IPS-18a (cell line): ENCODE results near the gene MAP4K4.

ENCODE experiments used
- H3K27ac ChIP-seq: one replicate; pipeline ENCODE4 v1.5.1; 2013; ENCODE audit warnings: low read length
- H3K27me3 ChIP-seq: one replicate; pipeline ENCODE4 v1.6.1; 2013; ENCODE audit warnings: mild to moderate bottlenecking, low read length; ENCODE audit not compliant: control insufficient read depth, insufficient read depth
- H3K36me3 ChIP-seq: one replicate; pipeline ENCODE4 v1.6.1; 2013; ENCODE audit warnings: low read depth, low read length; ENCODE audit not compliant: control insufficient read depth
- H3K4me1 ChIP-seq: one replicate; pipeline ENCODE4 v1.6.1; 2013; ENCODE audit warnings: low read depth, low read length; ENCODE audit not compliant: control insufficient read depth
- H3K4me3 ChIP-seq: one replicate; pipeline ENCODE4 v1.5.1; 2013; ENCODE audit warnings: low read length
- H3K9ac ChIP-seq: one replicate; pipeline ENCODE4 v1.6.1; 2013; ENCODE audit warnings: mild to moderate bottlenecking, low read length, moderate library complexity
- H3K9me3 ChIP-seq: one replicate; pipeline ENCODE4 v1.6.1; 2013; ENCODE audit warnings: low read depth, low read length; ENCODE audit not compliant: control insufficient read depth

The MAP4K4 gene

DNA sequence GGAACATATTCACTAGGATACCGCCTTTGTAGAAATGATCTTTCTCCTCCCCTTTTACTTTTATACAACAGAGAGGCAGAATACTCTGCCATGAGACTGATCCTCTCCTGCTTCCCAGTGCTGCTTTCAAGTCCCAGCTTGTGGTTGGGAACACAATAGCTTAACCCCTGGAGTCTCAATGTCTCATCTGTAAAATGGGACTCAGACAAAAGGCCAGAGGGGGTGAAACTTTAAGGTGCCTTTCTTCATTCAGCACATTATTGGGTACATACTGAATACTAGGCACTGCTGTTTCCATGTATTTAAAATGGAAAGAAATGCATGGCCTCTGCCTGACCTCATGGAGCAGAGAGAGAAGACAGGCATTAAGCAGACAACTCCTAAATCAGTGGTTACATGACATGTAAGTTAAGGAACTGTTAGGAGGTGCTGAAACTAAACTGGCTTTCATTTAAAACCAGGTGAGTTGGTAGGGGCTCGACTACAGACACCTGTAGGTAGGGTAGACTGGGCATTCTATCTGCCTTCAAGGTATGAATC, 53.8 kb downstream of the MAP4K4 start:
- no peaks in the 10 kb centered on the region for H3K9me3 ChIP-seq
- no peak overlapping the region for H3K9ac ChIP-seq
- no peaks in the 10 kb centered on the region for H3K36me3 ChIP-seq
- peaks cover 35% of the 10 kb centered on the region for H3K4me1 ChIP-seq
- no peak overlapping the region for H3K4me3 ChIP-seq
- no peaks in the 10 kb centered on the region for H3K27me3 ChIP-seq
- H3K27ac ChIP-seq = no peak overlapping the region

DNA sequence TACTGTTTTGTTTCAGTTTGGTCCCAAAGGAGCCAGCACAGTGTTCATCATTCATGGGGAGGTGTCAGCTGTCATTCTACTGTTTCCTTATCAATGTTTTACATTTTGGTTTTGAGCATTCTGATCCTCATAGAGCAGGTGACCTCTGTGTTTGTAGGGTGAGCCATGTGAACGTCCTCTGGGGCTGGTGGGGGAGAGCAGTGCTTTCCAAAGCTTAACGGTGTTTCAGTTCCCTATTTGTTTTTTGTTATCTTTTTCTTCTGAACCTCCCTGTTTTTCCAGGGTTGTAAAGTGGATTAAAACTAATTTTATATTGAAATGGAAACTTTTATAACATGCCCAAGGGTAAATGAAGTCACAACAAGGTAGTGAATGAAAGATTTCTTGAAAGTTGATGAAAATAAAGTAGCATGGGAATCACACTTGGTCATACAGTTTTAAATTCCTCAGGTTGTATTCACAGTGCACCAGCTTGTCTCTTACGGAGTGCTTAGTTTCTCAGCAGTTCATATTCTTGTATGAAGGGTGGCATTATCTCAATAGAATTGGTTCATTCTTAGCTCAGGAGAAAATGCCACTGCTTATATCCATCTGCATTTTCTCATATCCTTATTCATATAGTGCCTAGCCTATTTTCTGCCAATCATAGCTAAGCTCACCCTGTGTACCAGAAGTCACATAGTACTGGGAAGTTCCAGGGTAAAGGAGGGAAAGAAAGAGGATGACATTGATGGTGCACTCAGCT, 54.5 kb downstream of the MAP4K4 start:
- no peak overlapping the region for H3K4me3 ChIP-seq

DNA sequence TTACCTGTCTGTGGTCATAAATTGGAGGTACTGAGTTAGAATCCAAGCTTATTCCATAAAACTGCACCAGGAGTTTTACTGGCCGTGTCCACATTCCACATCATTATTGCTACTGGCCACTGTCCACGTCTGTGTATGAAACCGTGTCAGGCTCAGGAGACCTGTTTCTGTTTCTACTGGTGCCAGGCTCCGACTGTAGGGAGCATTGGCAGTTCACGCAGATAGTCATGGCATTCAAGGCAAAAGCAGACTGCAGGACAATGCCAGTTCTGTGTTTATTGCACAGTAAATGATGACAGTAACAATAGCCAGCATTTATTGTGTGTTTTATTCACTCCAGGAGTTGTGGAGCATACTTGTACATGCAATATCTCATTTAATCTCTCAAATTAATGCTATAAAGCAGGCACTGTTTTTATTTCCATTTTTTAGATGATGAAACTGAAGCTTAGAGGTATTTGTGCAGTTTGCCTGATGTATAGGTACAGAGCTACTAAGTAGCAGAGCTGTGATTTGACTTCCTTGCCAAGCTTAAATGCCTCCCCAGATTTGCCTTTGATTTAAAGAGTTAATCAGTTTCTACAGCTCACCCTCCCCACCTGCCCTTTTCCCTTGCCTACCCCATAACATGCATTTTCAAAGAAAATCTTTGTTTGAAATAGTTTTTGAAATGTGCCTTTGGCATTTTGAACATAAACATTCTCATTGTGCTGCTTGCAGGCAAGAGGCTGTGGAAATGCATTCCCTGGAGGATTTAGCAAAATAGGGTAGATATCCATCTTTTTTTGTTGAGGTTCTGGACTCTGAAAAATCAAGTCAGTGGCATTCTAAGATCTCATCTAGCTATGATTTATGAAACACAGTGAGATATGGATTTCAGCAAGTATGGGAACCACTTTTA, 55.5 kb downstream of the MAP4K4 start:
- Histone ChIP-seq H3K27me3 (no peaks in the 10 kb centered on the region), H3K9me3 (no peaks in the 10 kb centered on the region), H3K4me3 (no peak overlapping the region), H3K4me1 (peaks cover 35% of the 10 kb centered on the region), H3K36me3 (no peaks in the 10 kb centered on the region), H3K27ac (no peak overlapping the region), H3K9ac (no peak overlapping the region)

More for the DNA sequence above, 54.5 kb downstream of the MAP4K4 start:
- H3K4me1 ChIP-seq = peaks cover 35% of the 10 kb centered on the region
- H3K9ac ChIP-seq = no peak overlapping the region
- H3K36me3 ChIP-seq = no peaks in the 10 kb centered on the region
- H3K9me3 ChIP-seq = no peaks in the 10 kb centered on the region
- no peaks in the 10 kb centered on the region for H3K27me3 ChIP-seq
- no peak overlapping the region for H3K27ac ChIP-seq

- peaks cover 35% of the 10 kb centered on the region for H3K4me1 ChIP-seq
- H3K36me3 ChIP-seq = no peaks in the 10 kb centered on the region
- H3K9ac ChIP-seq = no peak overlapping the region
- H3K9me3 ChIP-seq = no peaks in the 10 kb centered on the region
- no peaks in the 10 kb centered on the region for H3K27me3 ChIP-seq
- H3K4me3 ChIP-seq = no peak overlapping the region
- no peak overlapping the region for H3K27ac ChIP-seq
Observed at GRCh38 chr2:101753720-101754490, 56.4 kb downstream of the MAP4K4 start.

DNA sequence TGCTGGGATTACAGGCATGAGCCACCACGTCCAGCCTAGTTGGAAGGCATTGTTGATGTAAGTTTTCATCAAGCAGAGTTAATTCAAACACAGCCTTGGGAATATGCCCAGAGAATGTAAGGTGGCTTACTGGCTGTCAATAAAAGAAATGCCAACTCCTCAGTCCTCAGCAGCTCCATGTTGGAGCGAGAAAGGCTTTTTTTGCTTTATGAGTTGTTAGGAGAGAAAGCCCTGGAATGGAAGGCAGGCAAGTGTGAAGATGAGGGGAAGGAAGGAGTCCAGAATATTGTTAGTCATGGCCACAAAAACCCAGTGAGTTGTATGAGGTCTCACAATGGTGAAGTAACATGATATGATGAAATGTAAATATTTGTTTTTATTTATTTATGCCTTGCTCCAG, 57.1 kb downstream of the MAP4K4 start:
- Histone ChIP-seq H3K9ac (no peak overlapping the region), H3K27ac (no peak overlapping the region), H3K9me3 (no peaks in the 10 kb centered on the region), H3K4me1 (peaks cover 35% of the 10 kb centered on the region), H3K36me3 (no peaks in the 10 kb centered on the region), H3K27me3 (no peaks in the 10 kb centered on the region), H3K4me3 (no peak overlapping the region)

- peaks cover 30% of the 10 kb centered on the region for H3K4me1 ChIP-seq
- no peak overlapping the region for H3K4me3 ChIP-seq
- no peak overlapping the region for H3K27ac ChIP-seq
- no peaks in the 10 kb centered on the region for H3K27me3 ChIP-seq
- H3K9me3 ChIP-seq = no peaks in the 10 kb centered on the region
- no peaks in the 10 kb centered on the region for H3K36me3 ChIP-seq
- no peak overlapping the region for H3K9ac ChIP-seq
Observed at GRCh38 chr2:101756266-101756665, 58.8 kb downstream of the MAP4K4 start.

DNA sequence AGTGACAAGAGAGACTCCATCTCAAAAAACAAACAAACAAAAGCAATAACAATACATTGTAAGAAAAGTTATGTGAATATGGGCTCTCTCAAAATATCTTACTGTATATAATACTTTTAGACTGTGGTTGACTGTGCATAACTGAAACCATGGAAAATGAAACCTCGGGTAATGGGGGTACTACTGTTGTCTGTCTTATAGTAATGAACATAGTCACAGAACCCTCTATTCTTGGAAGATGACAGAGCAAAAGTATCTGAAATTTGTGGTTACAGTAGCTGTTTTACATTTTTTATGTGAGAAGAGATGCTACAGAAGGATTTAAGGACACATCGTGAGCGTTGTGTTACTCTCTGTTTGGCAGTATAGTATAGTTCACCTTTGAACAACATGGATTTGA, 60.5 kb downstream of the MAP4K4 start:
- Histone ChIP-seq H3K27ac (no peak overlapping the region), H3K9ac (no peak overlapping the region), H3K9me3 (no peaks in the 10 kb centered on the region), H3K4me1 (peaks cover 36% of the 10 kb centered on the region), H3K36me3 (no peaks in the 10 kb centered on the region), H3K4me3 (no peak overlapping the region), H3K27me3 (no peaks in the 10 kb centered on the region)

DNA sequence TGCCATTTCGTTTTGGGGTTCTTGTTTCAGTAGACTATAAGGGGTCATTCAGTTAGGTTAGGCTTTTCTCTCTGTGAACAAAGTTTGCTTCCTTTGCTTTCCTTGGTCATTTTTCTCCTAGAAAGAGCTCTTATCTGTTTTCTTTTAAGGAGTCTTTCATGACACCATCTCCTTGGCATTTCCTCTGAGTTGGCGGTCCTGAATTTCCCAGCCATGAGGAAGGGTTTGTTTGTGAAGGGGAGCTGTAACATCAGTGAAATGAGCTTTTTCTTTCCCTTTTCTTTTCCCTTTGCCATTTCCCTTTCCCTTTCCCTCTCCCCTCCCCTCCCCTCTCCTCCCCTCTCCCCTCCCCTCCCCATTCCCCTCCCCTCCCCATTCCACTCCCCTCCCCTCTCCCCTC, 61.7 kb downstream of the MAP4K4 start:
- Histone ChIP-seq H3K9ac (no peak overlapping the region), H3K9me3 (no peaks in the 10 kb centered on the region), H3K4me3 (no peak overlapping the region), H3K36me3 (no peaks in the 10 kb centered on the region), H3K27ac (no peak overlapping the region), H3K27me3 (no peaks in the 10 kb centered on the region), H3K4me1 (peaks cover 34% of the 10 kb centered on the region)

- Histone ChIP-seq H3K27ac (peak overlapping the region; percentile 31), H3K9me3 (no peaks in the 10 kb centered on the region), H3K36me3 (no peaks in the 10 kb centered on the region), H3K9ac (no peak overlapping the region), H3K4me1 (peaks cover 40% of the 10 kb centered on the region), H3K4me3 (no peak overlapping the region), H3K27me3 (no peaks in the 10 kb centered on the region)
Observed at GRCh38 chr2:101762451-101763171, 65.1 kb downstream of the MAP4K4 start.

DNA sequence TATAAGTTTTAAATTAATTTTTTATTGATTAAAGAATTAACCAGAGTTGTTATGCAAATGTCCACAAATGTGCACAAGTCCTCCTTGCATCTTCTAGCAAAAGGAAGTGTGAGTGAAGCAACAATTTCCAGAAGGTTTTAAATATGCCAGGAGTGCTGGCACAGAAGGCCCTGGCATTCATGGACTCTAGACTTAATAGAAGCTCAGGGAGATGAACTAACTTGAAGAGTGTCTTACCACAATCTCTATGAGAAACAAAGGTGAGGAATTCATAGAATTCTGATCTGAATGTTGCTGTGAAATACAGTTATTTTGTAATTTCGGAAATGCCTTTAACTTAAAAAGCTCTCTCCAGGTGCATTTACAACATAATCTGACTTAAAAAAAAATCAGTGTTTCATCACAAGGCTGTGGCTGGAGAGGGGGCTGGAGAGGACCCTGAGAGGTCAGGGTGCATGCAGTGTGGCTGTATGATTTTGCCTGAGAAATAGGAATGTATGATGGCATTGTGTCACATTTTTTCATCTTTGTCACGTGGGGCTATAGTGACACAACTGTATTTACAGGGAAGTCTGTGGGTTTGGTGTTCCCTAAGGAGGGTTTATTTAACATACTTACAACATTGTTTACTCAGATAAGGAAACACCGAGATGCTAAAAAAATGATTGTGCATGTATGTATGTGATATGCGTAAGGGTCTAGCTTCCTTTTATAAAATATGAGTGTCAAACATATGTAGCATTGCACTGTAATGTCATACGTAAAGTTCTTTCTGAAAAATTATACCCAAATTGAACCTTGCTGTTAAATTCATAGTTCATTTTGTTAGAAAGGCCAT, 66.2 kb downstream of the MAP4K4 start:
- H3K9ac ChIP-seq = no peak overlapping the region
- H3K9me3 ChIP-seq = no peaks in the 10 kb centered on the region
- H3K36me3 ChIP-seq = no peaks in the 10 kb centered on the region
- H3K27me3 ChIP-seq = no peaks in the 10 kb centered on the region
- H3K4me1 ChIP-seq = peaks cover 47% of the 10 kb centered on the region
- no peak overlapping the region for H3K4me3 ChIP-seq
- H3K27ac ChIP-seq = no peak overlapping the region
